ENCODE data around the gene TPP2. TPM values are rescaled to one million over a fixed set of nuclear protein-coding genes. Genes with fewer than 3 reads are reported as not detected.

Gene TPP2
- polyA plus RNA-seq, 1 donor, result 38.7 TPM

DNA sequence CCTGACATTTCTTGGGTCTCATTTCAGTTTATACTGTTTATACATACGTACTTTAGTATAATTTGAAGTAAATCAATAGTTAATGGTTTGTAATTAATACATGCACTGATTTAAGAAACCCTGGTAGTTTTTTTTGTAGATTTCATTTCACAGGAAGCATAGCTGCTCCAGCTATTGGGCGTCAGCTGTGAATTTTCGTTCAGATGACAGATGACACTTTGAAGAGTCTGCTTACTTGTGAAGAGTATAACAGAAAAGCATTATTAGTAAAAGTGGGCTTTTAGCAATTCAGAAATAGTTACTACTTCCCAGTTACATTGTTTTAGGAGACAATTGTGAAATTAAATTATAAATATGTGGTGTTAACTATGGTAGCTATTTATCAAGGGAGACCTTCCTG, 53.7 kb downstream of the TPP2 start:
- Histone ChIP-seq H3K4me3 (ENCODE audit: low read length) (no peak overlapping the region), H3K27me3 (ENCODE audit: control insufficient read depth, insufficient read depth, low read length) (no peaks in the 10 kb centered on the region), H3K9me3 (ENCODE audit: control insufficient read depth, low read depth, low read length) (no peaks in the 10 kb centered on the region), H3K36me3 (ENCODE audit: control insufficient read depth, insufficient read depth, low read length) (peaks cover 42% of the 10 kb centered on the region), H3K27ac (ENCODE audit: low read length) (no peak overlapping the region), H3K4me1 (ENCODE audit: control insufficient read depth, insufficient read depth, low read length) (peaks cover 3% of the 10 kb centered on the region)
- DNase-seq, result no peak
- WGBS (ENCODE audit: insufficient coverage, low lambda C conversion rate), result 100% methylated on average over 2 of the region's 3 CpGs

DNA sequence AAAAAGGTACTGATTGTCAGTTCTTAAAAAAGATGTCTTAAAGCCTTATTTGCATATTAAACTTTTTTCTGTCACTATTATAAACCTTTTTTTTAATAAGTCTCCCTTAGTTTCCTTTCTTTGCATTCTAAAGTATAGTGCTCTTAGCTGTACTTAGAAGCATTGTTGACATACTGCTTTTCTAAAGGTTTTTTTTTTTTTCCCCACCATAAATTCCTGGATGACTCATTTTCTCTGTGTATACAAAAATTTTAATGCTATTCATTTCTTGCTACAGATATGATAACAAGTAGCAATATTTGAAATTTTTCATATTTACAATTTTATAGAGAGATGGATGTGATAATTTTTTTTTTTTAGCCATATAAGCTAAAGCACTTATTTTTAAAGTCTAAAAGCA, 54.6 kb downstream of the TPP2 start:
- Histone ChIP-seq H3K9me3 (ENCODE audit: control insufficient read depth, low read depth, low read length) (no peaks in the 10 kb centered on the region), H3K36me3 (ENCODE audit: control insufficient read depth, insufficient read depth, low read length) (peaks cover 43% of the 10 kb centered on the region), H3K4me1 (ENCODE audit: control insufficient read depth, insufficient read depth, low read length) (peaks cover 3% of the 10 kb centered on the region), H3K27ac (ENCODE audit: low read length) (no peak overlapping the region), H3K27me3 (ENCODE audit: control insufficient read depth, insufficient read depth, low read length) (no peaks in the 10 kb centered on the region), H3K4me3 (ENCODE audit: low read length) (no peak overlapping the region)
- peak in 1 of 2 donors; percentile 24 for DNase-seq

- no peaks in the 10 kb centered on the region for H3K9me3 ChIP-seq (ENCODE audit: control insufficient read depth, low read depth, low read length)
- no peak overlapping the region for H3K27ac ChIP-seq (ENCODE audit: low read length)
- peaks cover 3% of the 10 kb centered on the region for H3K4me1 ChIP-seq (ENCODE audit: control insufficient read depth, insufficient read depth, low read length)
- no peaks in the 10 kb centered on the region for H3K27me3 ChIP-seq (ENCODE audit: control insufficient read depth, insufficient read depth, low read length)
- no peak for DNase-seq
- peaks cover 41% of the 10 kb centered on the region for H3K36me3 ChIP-seq (ENCODE audit: control insufficient read depth, insufficient read depth, low read length)
- WGBS (ENCODE audit: insufficient coverage, low lambda C conversion rate), result no CpG with 5 or more reads among the region's 5 CpGs
- no peak overlapping the region for H3K4me3 ChIP-seq (ENCODE audit: low read length)
These were observed 55.1 kb downstream of the TPP2 start for GRCh38 chr13:102651892-102652291.

DNA sequence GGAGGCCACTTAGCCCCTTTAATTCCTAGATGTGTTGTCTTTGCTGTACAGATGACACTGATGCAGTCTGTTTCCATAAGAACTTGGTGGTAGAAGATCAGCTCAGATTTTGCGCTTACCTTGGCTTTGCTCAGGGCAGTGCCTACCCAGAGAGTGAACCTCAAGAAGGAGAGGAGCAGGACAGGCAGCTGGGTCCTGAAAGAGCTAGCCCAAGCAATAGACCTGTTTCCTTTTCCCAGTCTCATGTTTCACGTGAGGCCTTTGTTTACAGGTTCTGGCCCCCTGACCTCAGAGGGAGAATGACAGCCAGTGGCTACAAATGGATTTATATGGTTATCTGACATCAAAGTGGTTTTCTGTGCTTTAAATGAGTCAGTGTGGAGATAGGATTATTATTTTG, 58.0 kb downstream of the TPP2 start:
- H3K36me3 ChIP-seq (ENCODE audit: control insufficient read depth, insufficient read depth, low read length), result peaks cover 37% of the 10 kb centered on the region
- H3K27me3 ChIP-seq (ENCODE audit: control insufficient read depth, insufficient read depth, low read length), result no peaks in the 10 kb centered on the region
- WGBS (ENCODE audit: insufficient coverage, low lambda C conversion rate), result no CpG with 5 or more reads among the region's 2 CpGs
- no peak overlapping the region for H3K27ac ChIP-seq (ENCODE audit: low read length)
- peaks cover 3% of the 10 kb centered on the region for H3K4me1 ChIP-seq (ENCODE audit: control insufficient read depth, insufficient read depth, low read length)
- no peak overlapping the region for H3K4me3 ChIP-seq (ENCODE audit: low read length)
- no peak for DNase-seq
- peaks cover 5% of the 10 kb centered on the region for H3K9me3 ChIP-seq (ENCODE audit: control insufficient read depth, low read depth, low read length)

DNA sequence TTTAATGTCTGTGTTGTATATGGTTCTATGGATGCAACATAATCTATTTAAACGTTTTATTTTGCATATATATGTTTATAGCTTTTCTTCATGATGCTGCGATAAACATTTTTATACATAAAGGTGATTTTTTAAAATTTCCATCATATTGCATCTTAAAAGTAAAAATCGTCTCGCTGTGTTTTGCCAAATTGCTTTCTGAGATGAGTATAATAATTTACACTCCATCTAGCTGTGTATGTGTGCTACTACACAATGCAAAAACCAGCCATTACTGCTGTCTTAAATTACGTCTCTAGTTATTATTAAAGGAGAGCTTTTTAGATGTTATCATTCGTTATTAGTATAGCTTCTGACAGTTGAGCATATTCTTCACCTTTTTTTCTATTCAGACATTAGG, 60.8 kb downstream of the TPP2 start:
- no peak overlapping the region for H3K4me3 ChIP-seq (ENCODE audit: low read length)
- no peak for DNase-seq
- H3K9me3 ChIP-seq (ENCODE audit: control insufficient read depth, low read depth, low read length), result peaks cover 5% of the 10 kb centered on the region
- no peaks in the 10 kb centered on the region for H3K4me1 ChIP-seq (ENCODE audit: control insufficient read depth, insufficient read depth, low read length)
- no peak overlapping the region for H3K27ac ChIP-seq (ENCODE audit: low read length)
- 90% methylated on average over 3 of the region's 6 CpGs for WGBS (ENCODE audit: insufficient coverage, low lambda C conversion rate)
- no peaks in the 10 kb centered on the region for H3K27me3 ChIP-seq (ENCODE audit: control insufficient read depth, insufficient read depth, low read length)
- peaks cover 37% of the 10 kb centered on the region for H3K36me3 ChIP-seq (ENCODE audit: control insufficient read depth, insufficient read depth, low read length)

GRCh38 chr13:102658660-102659059, 61.9 kb downstream of the TPP2 start:
- Histone ChIP-seq H3K9me3 (ENCODE audit: control insufficient read depth, low read depth, low read length) (peaks cover 5% of the 10 kb centered on the region), H3K36me3 (ENCODE audit: control insufficient read depth, insufficient read depth, low read length) (peaks cover 33% of the 10 kb centered on the region), H3K27ac (ENCODE audit: low read length) (no peak overlapping the region), H3K27me3 (ENCODE audit: control insufficient read depth, insufficient read depth, low read length) (no peaks in the 10 kb centered on the region), H3K4me3 (ENCODE audit: low read length) (no peak overlapping the region), H3K4me1 (ENCODE audit: control insufficient read depth, insufficient read depth, low read length) (no peaks in the 10 kb centered on the region)
- DNase-seq, result no peak
- no CpG with 5 or more reads among the region's 3 CpGs for WGBS (ENCODE audit: insufficient coverage, low lambda C conversion rate)

DNA sequence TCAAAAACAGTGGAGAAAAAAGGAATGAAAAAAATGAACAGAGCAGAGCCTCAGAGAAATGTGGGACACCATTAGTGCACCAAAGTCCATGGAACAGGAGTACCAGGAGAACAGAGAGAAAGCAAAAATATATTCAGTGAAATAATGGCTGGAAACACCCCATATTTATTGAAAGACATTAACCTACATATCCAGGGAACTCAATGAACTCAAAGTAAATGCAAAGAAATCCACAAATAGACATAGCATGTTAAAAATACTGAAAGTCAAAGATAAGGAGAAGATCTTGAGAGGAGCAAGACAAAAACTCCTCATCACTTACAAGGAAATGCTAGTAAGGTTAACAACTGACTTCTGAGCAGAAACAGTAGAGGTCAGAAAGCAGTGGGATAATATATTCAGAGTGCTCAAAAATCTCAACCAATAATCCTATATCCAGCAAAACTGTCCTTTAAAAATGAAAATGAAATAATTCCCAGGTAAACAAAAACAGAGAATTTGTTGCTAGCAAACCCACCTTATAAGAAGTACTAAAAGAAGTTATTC, 62.5 kb downstream of the TPP2 start:
- Histone ChIP-seq H3K36me3 (ENCODE audit: control insufficient read depth, insufficient read depth, low read length) (peaks cover 36% of the 10 kb centered on the region), H3K27ac (ENCODE audit: low read length) (no peak overlapping the region)
- no peak for DNase-seq

DNA sequence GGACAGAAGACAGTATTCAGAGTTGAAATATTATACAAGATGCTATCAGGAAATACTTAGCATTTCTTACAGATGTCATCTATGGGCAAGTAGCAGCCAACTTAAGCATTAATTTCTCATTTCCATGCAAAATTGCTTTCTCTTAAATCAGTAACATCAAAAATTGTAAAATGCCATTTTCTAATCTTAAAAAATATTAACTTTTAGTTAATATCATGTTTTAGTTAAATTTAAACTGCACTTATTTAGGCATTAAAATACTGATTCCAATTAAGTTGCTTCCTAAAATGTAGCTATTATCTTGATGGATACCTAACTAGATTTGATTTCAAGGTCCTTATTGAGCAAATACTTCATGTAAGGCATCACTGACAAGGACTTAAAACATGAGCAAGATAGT, 70.2 kb downstream of the TPP2 start:
- H3K4me3 ChIP-seq (ENCODE audit: low read length), result no peak overlapping the region
- H3K27me3 ChIP-seq (ENCODE audit: control insufficient read depth, insufficient read depth, low read length), result no peaks in the 10 kb centered on the region
- no peak for DNase-seq
- peaks cover 9% of the 10 kb centered on the region for H3K9me3 ChIP-seq (ENCODE audit: control insufficient read depth, low read depth, low read length)
- no peaks in the 10 kb centered on the region for H3K4me1 ChIP-seq (ENCODE audit: control insufficient read depth, insufficient read depth, low read length)
- no peak overlapping the region for H3K27ac ChIP-seq (ENCODE audit: low read length)
- peaks cover 53% of the 10 kb centered on the region for H3K36me3 ChIP-seq (ENCODE audit: control insufficient read depth, insufficient read depth, low read length)

More for the DNA sequence above, 62.5 kb downstream of the TPP2 start:
- H3K27me3 ChIP-seq (ENCODE audit: control insufficient read depth, insufficient read depth, low read length), result no peaks in the 10 kb centered on the region
- no peaks in the 10 kb centered on the region for H3K4me1 ChIP-seq (ENCODE audit: control insufficient read depth, insufficient read depth, low read length)
- H3K4me3 ChIP-seq (ENCODE audit: low read length), result no peak overlapping the region
- H3K9me3 ChIP-seq (ENCODE audit: control insufficient read depth, low read depth, low read length), result peaks cover 5% of the 10 kb centered on the region

GRCh38 chr13:102667911-102668310, 71.1 kb downstream of the TPP2 start:
- 83% methylated on average over 1 of the region's 4 CpGs for WGBS (ENCODE audit: insufficient coverage, low lambda C conversion rate)
- Histone ChIP-seq H3K9me3 (ENCODE audit: control insufficient read depth, low read depth, low read length) (peaks cover 9% of the 10 kb centered on the region), H3K27me3 (ENCODE audit: control insufficient read depth, insufficient read depth, low read length) (no peaks in the 10 kb centered on the region), H3K27ac (ENCODE audit: low read length) (no peak overlapping the region), H3K36me3 (ENCODE audit: control insufficient read depth, insufficient read depth, low read length) (peaks cover 57% of the 10 kb centered on the region), H3K4me3 (ENCODE audit: low read length) (no peak overlapping the region), H3K4me1 (ENCODE audit: control insufficient read depth, insufficient read depth, low read length) (no peaks in the 10 kb centered on the region)
- DNase-seq, result no peak

DNA sequence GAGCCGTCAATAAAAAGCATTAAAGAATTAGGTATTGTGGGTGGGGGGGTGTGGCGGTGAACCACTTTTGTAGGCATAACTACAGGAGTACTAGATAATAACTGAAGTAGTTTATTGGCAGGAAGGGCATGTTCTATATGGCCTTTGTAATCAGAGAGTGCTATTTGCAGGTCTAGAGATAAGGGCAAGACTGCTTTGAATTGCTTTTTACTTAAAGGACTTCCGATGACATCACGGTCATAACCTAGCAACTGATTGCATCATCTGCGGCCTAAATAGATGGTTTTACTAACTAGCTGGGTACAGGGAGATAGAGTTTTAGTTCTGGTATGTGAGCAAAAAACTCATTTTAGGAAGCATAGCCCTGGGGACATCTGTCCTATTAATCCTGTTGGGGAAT, 73.3 kb downstream of the TPP2 start:
- peaks cover 9% of the 10 kb centered on the region for H3K9me3 ChIP-seq (ENCODE audit: control insufficient read depth, low read depth, low read length)
- H3K27ac ChIP-seq (ENCODE audit: low read length), result no peak overlapping the region
- no peaks in the 10 kb centered on the region for H3K4me1 ChIP-seq (ENCODE audit: control insufficient read depth, insufficient read depth, low read length)
- no peak overlapping the region for H3K4me3 ChIP-seq (ENCODE audit: low read length)
- no peak for DNase-seq
- no peaks in the 10 kb centered on the region for H3K27me3 ChIP-seq (ENCODE audit: control insufficient read depth, insufficient read depth, low read length)
- WGBS (ENCODE audit: insufficient coverage, low lambda C conversion rate), result 100% methylated on average over 1 of the region's 5 CpGs
- H3K36me3 ChIP-seq (ENCODE audit: control insufficient read depth, insufficient read depth, low read length), result peaks cover 63% of the 10 kb centered on the region

DNA sequence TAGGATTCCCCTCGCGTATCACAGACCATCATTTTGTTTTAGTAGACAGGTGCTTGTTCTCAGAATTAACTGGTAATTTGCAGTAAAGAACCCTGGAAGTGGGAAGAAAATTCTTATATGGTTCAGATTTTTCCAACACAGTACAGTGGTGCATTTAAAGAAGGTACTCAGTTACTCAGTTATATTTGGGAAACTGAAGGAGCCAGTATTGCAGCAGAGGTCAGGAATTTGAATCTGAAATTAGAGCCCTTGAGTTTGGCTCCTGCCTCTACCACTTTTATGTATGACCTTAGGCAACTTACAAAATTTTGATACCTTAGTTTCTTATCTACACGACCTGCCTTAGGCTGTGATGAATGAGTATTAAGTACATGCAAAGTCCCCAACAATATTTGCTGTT, 78.3 kb downstream of the TPP2 start:
- no CpG with 5 or more reads among the region's 3 CpGs for whole genome bisulfite sequencing (ENCODE audit: insufficient coverage, low lambda C conversion rate)
- H3K4me1 ChIP-seq (ENCODE audit: control insufficient read depth, insufficient read depth, low read length), result no peaks in the 10 kb centered on the region
- H3K36me3 ChIP-seq (ENCODE audit: control insufficient read depth, insufficient read depth, low read length), result peaks cover 39% of the 10 kb centered on the region
- H3K4me3 ChIP-seq (ENCODE audit: low read length), result no peak overlapping the region
- no peaks in the 10 kb centered on the region for H3K27me3 ChIP-seq (ENCODE audit: control insufficient read depth, insufficient read depth, low read length)
- no peak for DNase-seq
- no peak overlapping the region for H3K27ac ChIP-seq (ENCODE audit: low read length)
- H3K9me3 ChIP-seq (ENCODE audit: control insufficient read depth, low read depth, low read length), result no peaks in the 10 kb centered on the region
